C1 segment of cervical spinal cord (tissue), 14 donors: ENCODE data around the gene SEPHS2.
"Not testable (repeated sequence)": the region's sequence is repeated elsewhere in the genome, so short reads cannot be mapped to it uniquely, and the experiment has no call there.

Source experiments
- DNase-seq, 14 donors: peaks; one replicate each; lab custom pipeline; 2025; lab: John Stamatoyannopoulos, UW

SEPHS2 gene, protein sequence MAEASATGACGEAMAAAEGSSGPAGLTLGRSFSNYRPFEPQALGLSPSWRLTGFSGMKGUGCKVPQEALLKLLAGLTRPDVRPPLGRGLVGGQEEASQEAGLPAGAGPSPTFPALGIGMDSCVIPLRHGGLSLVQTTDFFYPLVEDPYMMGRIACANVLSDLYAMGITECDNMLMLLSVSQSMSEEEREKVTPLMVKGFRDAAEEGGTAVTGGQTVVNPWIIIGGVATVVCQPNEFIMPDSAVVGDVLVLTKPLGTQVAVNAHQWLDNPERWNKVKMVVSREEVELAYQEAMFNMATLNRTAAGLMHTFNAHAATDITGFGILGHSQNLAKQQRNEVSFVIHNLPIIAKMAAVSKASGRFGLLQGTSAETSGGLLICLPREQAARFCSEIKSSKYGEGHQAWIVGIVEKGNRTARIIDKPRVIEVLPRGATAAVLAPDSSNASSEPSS

DNA sequence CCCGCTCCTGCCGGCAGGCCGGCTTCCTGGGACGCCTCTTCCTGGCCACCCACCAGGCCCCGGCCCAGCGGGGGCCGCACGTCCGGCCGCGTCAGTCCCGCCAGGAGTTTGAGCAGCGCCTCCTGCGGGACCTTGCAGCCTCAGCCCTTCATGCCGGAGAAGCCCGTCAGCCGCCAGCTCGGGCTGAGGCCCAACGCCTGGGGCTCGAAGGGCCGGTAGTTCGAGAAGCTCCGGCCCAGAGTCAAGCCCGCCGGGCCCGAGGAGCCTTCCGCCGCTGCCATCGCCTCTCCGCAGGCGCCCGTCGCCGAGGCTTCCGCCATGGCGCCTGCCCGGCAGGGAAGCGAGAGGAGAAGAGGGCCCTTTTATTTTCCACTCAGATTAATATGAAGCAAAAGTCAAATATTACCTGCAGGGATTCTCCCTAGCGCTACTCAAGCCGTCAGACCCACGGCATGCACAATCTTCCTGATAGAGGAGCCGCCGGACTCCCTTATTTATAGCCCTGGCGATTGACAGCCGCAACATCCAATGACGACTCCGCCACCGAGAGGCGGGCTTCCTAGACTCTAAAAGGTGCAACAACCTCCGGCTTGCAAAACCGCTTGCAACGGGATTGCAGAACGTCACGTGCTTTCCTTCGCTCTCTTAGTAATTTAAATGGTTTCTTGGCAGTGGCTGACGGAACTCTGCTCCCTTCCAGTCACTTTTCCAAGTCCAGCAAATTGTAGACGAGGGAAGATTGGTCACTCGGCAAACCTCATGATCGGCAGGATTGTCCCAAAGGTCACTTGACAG lies at the start of gene SEPHS2:
Gene SEPHS2 (minus strand): TSS at position 467 of the 795 bp plus-strand sequence. CDS start 147 bp downstream, at position 320.
- DNase-seq = peak; percentile 16 to 95 (median 88)

GRCh38 chr16:30494709-30495108 lies 49.0 kb upstream of the SEPHS2 start:
- DNase-seq = no peak

DNA sequence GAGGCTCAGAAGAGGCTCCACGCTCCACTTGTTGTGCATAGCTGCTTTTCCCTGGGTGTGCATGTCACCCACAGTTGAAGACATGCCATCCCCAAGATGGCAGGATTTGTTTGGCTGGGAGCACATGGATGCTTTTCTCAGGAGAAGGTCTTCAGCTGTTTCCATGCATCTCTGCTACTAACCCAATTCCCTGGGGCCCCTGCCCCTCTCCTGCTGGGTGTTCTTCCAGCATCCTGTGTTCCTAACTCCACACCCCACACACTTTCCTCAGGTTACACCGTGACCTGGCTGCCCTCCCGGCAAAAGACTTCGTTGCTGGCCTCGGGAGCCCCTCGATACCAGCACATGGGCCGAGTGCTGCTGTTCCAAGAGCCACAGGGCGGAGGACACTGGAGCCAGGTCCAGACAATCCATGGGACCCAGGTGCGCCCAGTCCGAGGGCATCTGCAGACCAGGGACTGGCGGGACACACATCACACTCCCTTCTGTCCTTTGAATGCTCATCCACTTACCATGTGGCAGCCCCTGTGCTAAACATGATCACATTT lies 48.3 kb upstream of the SEPHS2 start:
- no peak for DNase-seq

GRCh38 chr16:30491744-30492308 lies 46.2 kb upstream of the SEPHS2 start:
- DNase-seq = no peak

DNA sequence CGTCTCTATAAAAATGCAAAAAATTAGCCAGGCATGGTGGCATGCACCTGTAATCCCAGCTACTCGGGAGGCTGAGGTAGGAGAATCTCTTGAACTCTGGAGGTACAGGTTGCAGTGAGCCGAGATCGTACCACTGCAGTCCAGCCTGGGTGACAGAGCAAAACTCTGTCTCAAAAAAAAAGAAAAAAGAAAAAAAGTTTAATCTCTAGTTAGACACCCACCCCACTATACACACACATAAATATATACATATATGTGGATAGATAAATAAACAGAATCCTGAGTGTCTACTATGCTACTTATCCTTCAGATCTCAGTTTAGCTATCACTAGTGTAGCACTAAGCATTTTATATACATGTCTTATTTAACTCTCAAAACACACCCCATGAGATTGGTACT lies 45.6 kb upstream of the SEPHS2 start:
- DNase-seq = no peak

DNA sequence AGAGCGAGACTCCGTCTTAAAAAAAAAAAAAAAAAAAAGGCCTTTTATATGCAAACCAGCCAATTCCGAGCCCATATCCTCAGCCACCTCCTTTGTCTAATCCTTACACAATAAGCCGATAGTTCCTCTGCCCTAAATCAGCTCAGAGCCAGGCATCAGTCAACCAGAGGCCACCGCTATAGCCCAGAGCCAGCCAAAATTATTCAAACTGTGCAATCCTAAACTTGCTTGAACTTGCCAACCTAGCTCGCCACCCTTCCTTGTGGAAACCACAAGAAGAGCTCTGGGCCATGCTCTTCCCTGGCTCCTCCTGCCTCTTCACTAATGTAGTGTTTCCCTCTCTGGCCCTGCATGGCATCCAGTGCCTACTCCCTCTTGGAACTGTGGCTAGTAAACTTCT lies 44.5 kb upstream of the SEPHS2 start:
- DNase-seq = no peak

DNA sequence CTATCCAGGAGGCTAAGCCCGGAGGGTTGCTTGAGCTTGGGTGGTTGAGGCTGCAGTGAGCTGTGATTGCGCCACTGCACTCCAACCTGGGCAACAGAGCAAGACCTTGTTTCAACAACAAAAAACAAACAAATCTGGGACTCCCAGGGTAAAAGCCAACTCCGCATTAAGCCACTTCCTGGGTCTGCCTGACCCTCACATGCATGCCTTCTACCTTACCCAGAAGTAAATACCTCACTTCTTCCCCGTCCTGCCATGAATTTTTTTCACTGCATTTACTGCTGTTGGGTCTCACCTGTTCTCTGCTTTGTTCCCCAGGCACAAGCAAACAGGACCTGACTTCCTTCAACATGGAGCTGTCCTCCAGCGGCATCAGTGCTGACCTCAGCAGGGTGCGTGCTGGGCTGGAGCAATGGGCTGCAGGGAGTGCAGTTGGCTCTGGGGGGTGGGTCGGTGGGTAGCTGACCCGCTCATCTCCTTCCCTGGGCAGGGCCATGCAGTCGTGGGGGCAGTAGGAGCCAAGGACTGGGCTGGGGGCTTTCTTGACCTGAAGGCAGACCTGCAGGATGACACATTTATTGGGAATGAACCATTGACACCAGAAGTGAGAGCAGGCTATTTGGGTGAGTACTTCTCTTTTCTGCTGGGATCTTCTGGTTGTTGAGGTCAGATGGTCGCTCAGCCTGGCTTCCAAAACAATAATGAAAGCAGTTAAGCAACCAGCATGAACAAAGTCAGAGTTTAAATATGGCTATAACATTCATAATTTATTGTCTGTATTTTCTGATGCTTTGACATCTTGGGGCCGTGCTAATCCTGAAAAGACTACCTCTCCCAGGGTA lies 43.3 kb upstream of the SEPHS2 start:
- DNase-seq = no peak

DNA sequence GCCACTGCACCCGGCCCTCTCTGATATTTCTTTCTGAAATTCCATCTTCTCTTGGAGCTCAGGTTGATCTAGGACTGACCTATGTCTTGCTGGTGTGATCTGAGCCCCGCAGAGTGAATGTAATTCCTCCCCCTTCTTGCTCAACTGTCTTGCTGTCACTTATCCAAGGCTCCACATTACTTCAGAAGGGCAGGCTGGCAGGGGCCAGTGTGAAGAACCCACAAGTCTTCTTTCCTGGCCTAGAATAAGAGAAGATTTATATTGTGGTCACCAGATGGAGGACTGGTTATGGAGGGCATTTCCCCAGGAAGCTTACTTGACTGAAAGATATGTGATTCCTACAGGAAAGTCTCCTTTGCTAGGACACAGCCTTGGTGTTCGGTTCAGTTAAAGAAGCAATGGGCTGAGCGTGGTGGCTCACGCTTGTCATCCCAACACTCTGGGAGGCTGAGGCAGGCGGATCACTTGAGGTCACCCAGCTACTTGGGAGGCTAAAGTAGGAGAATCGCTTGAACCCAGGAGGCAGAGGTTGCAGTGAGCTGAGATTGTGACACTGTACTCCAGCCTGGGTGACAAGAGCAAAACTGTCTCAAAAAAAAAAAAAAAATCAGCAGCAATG lies 40.3 kb upstream of the SEPHS2 start:
- no peak for DNase-seq

DNA sequence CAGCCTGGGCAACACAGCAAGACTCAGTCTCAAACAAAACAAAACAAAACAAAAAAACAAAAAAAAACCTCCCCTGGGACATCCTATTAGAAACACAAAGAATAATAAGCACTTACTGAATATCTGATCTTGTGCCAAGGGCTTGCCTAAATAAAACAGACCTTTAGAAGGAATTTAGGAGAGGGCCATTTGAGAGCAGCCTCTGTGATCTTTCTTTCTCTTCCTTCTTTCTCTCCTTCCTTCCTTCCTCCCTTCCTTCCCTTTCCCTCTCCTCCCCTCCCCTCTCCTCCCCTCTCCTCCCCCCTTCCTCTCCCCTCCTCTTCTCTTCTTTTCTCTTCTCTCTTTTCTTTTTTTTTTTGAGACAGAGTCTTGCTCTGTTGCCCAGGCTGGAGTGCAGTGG lies 39.2 kb upstream of the SEPHS2 start:
- no peak for DNase-seq

GRCh38 chr16:30482366-30482765 lies 36.7 kb upstream of the SEPHS2 start:
- no peak for DNase-seq

- no peak for DNase-seq
These were observed 35.7 kb upstream of the SEPHS2 start for GRCh38 chr16:30481381-30481780.

- no peak for DNase-seq
These were observed 33.2 kb upstream of the SEPHS2 start for GRCh38 chr16:30478766-30479478.

DNA sequence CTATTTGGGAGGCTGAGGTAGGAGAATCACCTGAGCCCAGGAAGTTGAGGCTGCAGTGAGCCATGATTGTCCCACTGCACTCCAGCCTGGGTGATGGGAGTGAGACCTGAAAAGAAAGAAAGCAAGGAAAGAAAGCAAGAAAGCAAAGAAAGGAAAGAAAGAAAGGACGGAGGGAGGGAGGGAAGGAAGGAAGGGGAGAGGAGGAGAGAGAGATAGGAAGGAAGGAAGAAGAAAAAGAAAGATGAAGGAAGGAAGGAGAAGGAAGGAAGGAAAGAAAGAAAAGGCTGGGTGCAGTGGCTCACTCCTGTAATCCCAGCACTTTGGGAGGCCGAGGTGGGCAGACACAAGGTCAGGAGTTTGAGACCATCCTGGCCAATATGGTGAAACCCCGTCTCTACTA lies 32.1 kb upstream of the SEPHS2 start:
- not testable (repeated sequence) for DNase-seq

DNA sequence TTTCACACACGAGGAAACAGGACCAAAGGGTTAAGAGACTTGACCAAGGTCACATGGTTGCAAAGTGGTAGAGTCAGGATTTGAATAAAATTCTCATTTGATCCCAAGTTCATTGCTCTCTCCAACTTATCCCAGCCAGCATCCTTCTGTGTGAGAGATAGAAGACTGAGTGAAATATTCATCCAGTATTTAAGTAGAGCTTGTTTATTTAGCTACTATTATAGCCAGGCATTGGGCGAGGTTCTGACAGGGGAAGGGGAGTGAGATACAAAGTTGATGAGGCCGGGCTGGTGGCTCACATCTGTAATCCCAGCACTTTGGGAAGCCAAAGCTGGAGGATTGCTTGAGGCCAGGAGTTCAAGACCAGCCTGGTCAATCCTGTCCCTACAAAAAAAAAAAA lies 31.3 kb upstream of the SEPHS2 start:
- DNase-seq = no peak

DNA sequence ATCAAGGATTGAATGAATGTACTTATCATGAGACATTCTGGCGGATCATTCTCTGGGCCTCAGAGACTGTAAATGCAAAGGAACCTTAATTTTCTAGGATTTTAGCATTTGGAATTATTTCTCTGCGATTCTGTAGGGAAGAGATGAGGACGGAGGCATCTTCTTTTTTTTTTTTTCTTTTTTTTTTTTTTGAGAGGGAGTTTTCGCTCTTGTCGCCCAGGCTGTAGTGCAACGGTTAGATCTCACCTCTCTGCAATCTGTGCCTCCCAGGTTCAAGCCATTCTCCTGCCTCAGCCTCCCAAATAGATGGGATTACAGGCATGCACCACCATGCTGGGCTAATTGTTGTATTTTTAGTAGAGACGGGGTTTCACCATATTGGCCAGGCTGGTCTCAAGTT lies 29.0 kb upstream of the SEPHS2 start:
- no peak for DNase-seq

DNA sequence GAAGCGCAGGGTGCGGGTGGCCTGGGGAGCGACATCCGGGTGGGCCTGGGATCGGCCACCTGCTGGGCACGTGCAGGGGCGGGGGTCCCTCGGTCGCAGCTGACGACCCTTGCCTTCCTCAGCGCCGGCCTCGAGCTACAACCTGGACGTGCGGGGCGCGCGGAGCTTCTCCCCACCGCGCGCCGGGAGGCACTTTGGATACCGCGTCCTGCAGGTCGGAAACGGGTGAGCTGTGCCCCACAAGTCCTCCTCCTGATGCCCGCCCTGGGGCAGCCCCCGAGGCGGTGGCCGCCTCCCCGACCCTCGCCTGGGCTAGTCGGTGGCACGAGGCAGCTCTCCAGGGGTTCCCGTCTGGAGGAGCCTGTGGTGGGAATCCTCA lies 28.4 kb upstream of the SEPHS2 start:
- DNase-seq = no peak

DNA sequence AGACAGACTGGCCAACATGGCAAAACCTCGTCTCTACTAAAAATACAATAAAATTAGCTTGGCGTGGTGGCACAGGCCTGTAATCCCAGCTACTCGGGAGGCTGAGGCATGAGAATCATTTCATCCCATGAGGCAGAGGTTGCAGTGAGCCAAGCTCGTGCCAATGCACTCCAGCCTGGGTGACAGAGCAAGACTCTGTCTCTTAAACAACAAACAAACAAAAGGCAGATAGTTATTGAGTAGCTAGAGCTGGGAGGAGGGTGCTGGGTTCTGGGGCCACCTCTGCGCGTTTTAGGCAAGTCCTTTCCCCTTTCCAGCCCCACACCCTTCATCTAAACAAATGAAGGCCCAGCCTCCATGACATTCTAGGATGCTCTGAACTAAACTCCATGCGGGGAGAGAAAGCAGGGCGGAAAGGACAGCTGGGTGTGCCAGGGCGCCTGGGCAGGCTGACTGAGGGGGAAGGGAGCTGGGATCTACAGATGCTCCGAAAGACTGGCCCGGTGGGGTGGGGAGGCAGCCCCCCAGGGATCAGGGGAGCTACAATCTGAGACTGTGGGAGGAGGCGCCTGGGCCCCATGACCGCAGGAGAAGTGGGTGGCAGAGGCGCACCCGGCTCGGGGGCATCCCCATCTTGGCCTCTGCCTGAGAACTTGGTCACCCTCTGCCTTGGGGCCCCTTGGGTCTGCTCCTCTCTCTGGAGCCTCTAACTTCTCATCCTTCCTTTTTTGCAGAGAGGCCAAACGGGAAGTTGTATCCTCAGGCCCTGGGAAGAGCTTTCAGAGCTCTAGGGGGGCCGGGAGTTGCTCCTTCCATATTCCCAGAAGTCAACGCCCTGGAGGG lies 27.8 kb upstream of the SEPHS2 start:
- DNase-seq = peak in 3 of 14 donors; percentile 1 to 4 (median 2)

DNA sequence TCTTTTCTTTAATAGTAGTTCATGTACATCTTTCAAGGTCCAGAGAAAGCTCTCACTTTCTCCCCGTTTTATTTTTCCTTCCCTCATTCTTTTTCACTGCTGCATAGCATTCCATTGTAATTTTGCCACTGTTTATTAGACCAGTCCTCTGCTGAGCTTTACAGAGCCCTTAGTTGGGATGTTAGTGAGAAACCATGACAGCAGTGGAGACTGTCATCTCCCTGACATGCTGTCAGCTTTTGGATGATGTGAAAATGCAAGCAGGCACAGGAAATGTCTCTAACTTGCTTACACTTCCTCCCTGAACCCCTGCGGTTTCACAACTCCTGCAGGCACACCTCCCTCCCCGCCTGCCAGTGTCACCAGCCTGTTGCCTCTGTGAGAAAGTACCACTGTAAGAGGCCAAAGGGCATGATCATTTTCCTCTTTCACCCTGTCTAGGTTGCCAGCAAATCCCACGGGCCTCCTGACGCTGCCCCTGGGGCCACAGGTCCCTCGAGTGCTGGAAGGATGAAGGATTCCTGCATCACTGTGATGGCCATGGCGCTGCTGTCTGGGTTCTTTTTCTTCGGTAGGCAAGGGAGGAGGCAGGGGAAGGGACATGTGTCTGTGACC lies 26.8 kb upstream of the SEPHS2 start, which contains the start of gene ITGAL:
Gene ITGAL (plus strand): TSS at position 415 of the 615 bp plus-strand sequence. CDS start 96 bp downstream, at position 511.
- peak in 6 of 14 donors; percentile 14 to 47 (median 18) for DNase-seq

- no peak for DNase-seq
These were observed 24.9 kb upstream of the SEPHS2 start for GRCh38 chr16:30470632-30470995.
